ENCODE data around the gene SERTM1.

Gene SERTM1

DNA sequence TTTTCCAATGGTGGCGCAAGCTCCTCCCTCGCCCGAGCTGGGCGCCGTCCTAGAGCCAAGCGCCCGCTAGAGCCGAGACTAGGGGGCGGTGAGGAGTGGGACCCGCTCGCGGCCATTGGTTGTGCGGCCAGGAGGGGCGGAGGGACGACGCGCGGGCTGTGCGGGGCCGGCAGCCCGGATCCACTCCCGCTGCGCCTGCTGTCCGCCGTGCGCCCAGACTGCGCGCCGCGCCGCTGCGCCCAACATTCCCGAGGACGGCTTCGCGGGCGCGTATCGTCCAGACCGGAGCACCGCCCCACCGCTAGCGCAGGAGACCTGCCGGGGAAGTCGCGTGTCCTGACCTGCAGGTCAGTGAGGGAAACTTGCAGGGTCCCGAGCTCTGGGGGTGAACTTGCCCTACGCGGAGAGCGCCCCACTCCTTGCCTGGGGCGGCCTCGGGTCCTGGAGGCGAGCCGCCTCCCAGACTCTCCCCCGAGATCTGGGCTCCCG, at the start of gene SERTM1:
SERTM1 (plus strand) TSS at position 183 of the 489 bp plus-strand sequence. CDS start 21,059 bp downstream, outside the sequence.
- peak; percentile 51 for DNase-seq

DNA sequence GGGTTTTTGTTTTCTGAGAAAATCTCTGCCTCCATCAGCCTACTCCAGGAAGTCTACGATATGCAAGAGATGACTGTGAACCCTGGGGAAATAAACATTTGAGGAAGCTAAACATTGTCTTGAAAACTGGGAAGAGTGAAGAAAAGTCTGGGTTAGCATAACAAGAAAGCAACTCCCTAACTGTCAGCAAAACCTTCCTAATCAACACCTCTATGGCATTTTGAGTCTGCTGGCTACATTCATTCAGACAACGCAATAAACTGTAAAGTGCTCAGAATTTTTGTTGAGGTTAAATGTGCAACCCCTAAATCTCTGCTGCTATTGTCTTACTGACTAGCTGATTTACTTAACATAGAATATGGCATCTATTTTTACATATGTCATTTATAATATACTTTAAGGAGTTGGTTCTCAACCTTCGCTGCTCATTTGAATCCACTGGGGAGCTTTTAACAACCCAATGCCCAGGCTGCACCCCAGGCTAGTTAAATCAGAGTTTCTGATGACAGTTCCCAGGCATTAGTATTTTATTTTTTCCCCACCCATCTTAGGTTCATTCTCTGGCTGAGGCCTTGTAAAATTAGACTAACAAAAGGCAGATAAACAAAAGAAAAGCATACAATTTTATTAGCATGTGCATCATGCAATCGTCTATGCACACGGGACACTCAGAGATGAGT, 45.3 kb upstream of the SERTM1 start:
- DNase-seq: no peak

DNA sequence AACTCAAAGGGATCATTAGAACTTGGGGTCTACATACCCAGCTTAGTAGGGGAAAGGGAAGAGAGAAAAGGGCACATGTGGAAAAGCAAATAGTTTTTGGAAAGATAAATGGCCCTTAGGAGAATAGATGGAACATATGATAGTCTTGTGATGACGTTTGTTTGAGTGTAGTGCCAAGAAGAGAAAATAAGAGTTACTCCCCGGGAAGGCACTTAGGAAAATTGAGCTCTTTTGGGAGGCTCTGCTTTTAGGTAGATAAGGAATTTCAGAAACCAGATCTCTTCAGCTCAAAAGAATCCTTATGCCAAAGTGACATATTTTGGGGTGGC, 44.8 kb upstream of the SERTM1 start:
- DNase-seq: no peak

DNA sequence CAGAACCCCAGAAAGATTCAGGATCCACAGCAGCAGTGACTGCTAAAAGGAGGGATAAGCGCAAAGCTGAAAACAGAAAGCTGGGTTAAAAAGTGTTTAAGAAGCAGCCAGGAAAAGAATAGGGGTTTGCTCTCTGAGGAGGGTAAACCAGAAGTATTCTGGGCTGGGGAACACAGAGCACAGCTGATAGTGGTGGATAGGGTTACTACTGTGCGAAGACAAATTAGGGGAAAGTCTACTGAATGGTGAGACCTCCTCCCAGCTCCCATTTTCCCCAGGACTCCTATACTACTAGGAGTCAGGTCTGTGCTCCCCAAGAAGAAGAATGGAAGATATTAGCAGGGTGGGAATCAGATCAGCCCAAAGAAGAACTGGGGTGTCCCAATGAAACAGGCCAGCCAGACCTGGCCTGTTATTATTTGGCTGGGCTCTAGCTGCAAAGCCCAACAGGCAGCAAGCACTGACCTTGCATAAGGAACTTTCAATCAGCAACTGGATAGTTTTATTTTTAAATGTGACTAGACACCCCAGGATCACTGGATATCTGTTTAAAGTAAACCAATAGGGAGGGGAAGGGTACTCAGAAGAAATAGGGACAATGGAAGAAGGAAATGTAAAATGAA, 43.5 kb upstream of the SERTM1 start:
- DNase-seq: no peak

DNA sequence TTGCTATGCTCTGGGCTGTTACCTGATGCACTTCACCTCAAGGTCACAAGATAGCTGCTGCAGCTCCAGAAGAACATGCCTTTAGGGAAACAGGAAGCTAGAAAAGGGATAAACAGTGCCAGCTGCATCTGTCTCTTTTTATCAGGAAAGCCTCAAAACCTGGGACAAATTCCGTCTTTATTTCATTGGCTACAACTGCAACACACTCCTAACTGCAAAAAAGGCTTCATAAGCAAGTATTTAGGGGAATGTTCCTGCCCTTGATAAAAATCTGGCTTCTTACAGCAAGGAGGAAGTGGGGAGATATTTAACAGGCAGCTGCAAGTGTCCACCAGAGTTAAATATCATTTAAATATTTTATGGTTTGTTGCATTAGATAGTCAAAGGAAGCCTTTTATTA, 34.2 kb upstream of the SERTM1 start:
- no peak for DNase-seq

DNA sequence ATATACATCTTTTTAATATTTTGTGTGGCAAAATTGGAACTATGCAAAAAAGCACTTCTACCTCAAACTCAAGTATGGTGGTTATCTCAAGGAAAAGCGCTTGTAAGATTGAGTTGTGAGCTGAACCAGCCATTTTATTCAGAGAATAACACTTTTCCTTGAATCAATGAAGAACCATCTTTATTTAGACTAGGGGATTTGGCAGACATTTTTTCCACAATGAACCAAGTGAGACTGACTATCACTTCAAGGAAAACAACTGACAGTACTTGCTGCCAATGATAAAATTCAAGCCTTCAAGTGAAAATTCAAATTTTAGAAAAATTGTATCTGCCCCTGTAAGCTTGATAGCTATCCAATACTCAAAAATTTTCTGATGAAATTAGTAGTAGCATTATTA, 23.2 kb upstream of the SERTM1 start:
- no peak for DNase-seq

DNA sequence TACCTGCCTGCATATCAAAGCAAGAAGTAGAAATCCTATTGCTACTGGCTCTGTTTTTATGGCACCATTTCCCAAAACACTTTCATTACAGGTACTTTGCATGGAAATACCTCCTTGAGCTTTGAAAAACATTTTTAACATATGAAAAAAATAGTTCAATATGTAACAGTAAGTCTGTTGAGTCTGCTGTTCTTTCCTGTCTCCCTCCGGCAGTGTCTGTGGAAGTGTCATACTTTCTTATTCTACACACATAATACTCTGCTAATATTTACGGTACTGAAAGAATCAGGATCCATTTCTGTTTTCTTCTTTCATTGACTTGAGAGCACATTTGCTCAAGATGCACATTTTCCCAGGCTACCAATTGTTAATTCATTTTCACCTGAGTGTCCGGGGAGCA, 8.2 kb upstream of the SERTM1 start:
- no peak for DNase-seq

DNA sequence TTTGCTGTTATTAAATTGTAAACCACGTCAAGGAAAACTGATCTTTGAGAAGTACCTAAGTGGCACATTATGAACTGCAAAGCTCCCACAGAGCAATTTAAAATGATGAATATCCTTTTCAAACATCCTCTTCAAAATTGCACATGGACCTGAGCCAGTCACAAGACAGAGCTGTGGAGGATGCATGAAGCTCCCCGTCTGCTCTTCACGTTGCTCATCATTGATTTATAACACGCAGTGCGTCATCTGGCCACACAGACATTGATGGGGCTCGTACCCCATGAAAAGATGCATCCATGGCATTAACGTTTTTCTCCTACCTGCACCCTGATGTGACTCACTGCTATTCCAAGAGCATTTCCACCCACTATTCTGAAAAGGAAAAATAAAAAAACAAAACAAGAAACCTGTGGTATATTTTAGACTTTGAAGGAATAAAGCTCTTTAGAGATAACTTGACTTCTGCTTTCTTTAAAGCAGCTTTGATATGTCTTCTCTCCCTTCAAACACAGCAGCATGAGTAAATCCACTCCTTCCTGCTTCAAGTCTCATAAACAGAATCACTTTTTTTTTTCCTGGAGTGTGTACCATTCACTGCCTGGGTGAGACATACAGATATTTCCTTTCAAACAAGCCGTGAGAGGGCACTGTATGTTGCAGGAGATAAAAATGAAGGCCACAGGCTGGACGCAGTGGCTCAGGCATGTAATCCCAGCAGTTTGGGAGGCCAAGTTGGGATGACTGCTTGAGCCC, 7.2 kb upstream of the SERTM1 start:
- DNase-seq: no peak

DNA sequence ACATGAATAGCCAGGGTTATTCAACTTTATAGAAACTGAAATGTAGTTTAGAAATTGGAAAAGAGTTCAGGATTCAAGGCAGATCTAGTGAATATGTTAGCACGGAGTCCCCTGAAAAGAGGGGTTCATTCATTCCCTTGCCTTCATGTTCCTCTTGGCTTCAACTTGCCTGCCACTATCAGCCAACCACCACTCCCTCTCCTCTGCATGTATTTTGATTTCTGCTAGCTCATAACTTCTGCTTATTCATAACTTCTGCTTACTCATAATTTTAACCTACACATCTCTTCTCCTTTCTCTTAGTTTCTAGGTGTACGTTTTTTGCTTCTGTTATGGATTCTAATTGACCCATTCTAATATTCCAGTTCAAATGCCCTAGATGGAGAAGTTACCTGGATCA, 5.5 kb upstream of the SERTM1 start:
- no peak for DNase-seq

DNA sequence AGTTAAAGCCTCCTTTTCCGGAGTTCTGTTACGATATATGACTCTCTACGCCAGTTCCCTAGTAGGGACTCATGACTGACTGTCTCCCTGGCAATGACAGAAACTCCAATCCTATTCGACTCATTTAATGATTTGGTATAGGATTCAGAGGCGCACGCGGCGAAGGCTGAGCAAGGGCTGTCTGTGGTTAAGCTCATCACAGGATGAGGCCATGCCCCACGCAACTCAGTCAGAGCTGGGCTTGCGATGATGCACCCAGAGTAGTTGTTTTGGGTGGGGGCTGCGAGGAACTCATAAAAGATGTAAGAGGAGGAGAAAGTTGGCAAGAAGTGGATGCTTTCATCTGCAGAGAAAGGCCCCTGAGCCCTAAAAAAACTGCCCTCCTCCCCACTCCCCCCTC, 468 bp upstream of the SERTM1 start:
- DNase-seq: no peak

DNA sequence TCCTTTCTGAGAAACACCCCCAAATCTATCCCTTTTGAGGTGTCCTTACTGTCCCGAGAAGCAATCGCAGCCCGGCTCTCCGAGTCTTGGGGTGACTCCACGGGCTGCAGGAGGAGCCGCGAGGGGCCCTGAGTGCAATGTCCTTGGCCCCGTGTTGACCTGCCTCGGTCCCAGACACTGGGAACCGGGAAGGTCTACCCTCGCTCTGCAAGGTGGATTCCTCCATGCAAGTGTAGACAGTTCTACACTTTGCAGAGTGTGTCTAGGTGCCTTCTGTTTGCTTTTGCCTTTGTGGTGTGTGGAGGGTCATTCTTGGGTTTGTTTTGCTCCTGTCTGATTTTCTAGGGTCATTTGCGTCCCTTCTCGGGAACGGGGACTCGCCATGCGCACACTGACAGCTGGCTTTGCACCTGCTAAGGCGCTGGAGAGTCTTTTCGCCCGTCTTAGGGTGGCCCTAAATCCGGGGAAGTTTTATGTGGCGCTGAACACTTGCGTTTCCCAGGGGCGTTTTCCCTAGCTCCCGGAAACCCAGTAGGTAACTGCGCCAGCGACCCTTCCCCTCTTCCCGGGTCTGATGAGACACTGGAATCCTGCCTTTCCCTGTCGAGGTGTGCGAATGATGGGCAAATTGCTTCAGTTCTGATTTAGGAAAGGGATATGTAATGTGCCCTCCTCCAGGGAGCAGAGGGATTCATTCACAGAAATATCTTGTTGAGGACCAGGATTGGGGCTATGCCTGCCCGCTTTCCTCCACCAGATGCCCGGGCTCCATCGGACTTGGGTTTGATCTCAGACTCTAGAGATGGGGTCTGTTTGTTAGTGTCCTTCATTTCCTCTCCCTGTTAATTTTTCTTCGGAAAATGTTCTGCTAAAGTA, 755 bp downstream of the SERTM1 start:
- DNase-seq: no peak

DNA sequence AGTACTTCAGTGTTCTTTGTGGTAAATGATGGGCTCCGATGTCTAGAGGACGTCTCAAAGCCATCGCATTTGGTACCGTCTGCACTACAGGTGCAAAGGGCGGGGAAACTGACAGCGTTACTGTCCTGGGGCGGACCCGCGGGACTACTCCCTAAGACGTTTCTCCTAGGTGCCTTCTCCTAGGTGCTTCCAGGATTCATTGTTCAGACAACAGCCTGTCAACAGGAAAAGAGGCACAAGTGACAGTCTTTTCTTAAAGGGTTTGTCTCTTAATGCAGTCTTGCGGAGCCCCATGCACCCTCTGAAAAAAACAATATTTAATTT, 1.4 kb downstream of the SERTM1 start:
- no peak for DNase-seq

DNA sequence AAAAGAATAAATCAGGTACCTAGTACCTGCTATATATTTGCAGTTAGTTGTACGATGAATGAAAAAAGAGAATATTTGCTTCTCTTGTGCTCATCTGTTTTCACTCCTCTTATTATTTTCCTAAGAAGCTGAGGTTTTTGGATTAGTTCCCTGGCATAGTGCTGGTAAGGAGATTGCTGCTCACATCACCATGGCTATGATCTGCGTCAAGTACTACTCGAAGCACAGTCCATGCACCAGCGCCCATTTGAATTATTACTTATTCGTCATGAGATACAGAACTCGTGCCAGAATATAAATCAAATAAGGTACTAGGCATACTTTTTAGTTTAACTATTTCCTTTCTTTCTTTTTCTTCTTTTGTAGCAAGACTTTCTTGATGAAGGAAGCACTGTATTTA, 7.1 kb downstream of the SERTM1 start:
- DNase-seq: no peak

DNA sequence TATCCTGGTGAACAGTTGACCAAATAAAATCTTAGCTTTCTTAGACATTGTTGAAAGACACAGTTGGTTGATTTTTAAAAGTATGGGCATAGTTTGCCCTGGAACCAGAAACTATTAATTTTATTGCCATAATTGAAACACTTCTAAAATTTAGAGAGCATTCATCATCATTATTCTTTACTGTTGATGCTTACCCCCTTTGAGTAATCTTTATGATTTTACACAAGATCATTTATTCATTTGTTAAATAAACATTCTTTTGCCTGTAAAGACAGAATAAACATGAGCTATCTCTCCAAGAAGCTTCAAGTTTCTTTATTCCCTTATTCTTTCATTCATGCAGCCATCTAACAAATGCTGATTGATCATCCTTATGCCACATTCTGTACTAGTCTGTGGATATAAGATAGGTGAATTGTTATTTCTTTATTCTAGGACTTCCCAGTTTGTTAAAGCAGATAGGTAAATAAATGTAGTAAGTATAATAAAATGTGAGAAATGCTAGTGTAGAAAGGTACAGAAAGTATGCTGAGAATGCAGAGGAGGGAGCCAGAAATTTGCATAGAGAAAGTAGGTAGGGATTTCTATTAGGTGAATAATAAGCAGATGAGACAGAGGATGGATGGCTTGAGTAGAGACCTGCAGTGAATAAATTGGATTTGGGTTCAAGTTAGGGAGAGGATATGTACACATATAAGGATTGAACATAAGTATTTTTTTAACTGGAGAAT, 8.2 kb downstream of the SERTM1 start:
- DNase-seq: no peak

DNA sequence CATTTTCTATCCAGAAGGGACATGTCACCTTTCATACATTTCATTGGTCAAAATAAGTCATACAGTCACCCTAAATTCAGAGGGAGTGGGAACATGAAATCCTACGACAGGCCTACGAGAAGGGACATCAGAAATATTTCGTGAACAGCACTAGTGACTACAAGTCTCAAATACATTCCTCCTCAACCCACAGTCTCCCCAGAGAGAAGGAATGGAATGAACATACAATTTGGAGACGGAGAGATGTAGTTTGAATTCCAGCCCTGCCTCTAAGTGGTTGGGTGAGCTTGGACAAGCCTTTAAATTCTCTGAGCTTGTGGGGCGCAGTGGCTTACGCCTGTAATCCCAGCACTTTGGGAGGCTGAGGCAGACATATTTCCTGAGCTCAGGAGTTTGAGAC, 9.9 kb downstream of the SERTM1 start:
- no peak for DNase-seq

DNA sequence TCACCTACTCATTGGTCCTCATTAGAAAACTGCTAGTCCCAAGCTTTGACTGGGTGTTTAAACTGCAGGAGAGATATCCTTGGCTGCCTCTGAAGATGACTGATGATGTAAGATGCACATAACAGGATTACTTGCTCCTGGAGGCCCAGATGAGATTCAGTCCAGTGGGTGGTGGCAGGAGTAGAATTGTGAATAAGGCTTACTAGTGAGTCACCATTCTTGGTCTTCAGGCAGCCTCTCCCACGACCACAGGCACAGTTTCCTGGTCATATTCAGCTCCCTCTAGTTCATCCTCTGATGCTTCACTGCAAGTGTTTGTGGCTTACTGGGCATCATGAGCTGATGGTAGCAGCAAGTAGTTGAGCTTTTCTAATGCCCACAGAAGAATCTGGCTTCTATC, 12.1 kb downstream of the SERTM1 start:
- no peak for DNase-seq

DNA sequence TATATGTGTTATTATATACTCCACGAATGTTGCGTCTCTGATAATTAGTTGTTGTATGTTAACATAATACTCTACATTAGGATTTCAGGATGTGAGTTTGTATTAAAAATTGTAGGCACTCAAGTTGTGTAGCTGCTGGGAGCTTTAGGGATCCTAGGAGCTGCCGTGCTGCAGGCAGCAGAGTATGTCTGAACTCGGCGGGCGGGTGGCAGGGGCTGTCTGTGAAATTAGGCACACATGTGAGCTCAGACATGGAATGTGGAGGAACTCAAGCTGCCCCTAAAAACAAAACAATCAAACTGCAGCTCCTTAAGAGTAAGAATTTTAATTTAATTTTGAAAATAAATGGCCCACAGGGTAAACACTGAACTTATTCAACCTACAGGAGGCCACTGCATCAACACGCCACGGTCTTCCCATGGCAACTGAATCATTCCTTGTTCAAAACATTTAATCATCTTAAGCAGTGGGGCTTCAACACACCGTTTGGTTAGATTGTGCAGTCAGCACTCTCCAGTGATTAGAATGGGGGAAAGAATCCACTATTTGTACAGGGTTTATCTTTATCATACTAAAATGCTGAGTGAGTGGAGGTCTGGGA, 22.7 kb downstream of the SERTM1 start:
- no peak for DNase-seq

DNA sequence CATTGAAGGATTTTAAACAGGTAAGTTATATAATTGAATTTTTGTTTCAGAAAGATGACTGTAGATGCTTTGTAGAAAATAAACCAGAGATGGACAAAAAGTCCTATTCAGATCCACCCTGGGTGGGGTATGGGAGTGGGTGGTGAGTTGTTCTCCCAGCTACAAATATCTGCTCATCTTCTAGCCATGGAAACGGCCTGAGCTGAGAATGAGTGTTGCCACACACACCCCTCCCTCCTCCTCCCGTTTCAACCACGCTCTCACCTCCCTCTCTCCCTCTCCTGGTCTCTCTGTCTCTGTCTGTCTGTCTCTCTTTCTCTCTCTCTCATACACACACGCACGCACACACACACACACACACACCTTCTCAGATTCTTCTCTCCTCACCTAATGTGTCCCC, 26.4 kb downstream of the SERTM1 start:
- DNase-seq: no peak

DNA sequence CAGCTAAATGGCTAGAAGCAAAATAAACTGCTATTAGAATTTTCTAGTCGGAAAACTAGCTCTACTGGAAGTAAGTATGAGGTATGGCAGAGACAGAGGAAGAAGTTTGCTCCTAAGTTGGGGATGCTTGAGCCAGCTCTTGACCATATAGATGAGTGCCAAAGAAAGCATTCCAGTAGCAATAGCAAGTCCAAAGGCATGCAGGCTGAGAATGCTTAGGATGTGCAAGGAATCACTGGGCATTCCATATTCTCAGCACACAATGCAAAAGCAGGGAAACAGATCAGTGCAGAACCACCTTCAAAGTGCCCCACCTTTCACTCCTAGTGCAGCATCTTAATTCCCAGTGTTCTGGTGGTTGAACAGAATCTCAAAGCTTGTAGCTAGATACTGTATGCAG, 32.9 kb downstream of the SERTM1 start:
- DNase-seq: no peak

DNA sequence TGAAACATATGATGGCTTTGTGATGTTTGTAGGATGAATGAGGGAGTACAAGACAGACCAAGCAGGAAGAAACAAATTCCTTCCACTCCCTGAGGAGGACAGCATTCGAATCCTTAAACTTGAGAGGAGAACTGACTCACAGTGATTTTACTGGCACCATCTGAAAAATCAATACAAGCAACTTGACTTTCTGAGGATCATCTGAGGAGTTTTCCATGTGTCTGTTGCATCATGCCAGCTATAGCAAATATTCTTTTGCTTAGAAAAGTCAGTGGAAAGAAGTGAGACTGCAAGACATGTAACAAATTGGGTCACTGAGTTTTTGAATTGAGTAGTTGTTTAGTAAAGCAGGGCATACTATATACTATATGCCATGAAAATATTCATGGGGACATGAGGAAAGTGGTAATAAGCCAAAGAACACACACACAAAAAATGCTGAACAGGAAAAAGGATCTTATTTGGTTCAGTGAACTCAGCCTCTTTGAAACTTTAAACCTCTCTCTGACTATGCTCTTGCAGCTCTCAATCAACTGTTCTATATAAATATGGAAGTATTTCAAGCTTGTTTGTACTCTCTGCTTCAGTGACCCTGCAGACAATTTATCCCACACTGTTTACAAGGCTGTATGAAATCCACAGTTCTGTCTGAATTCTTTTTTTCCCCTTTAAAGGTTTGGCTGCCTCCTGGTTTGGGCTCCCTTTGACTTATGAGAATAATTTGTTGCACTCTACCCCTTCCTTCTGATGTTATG, 35.5 kb downstream of the SERTM1 start:
- DNase-seq: no peak

DNA sequence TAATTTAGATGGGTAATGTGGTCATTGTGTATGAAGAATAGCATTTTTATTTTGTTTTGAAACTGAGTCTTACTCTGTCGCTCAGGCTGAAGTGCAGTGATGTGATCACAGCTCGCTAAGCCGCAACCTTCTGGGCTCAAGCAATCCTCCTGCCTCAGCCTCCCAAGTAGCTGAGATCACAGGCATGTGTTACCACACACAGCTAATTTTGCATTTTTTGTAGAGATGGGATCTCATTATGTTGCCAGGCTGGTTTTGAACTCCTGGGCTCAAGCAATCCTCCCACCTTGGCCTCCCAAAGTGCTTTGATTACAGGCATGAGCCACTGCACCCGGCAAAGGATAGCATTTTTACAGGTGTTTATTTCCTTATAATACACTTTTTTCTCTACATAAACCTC, 36.6 kb downstream of the SERTM1 start:
- no peak for DNase-seq

DNA sequence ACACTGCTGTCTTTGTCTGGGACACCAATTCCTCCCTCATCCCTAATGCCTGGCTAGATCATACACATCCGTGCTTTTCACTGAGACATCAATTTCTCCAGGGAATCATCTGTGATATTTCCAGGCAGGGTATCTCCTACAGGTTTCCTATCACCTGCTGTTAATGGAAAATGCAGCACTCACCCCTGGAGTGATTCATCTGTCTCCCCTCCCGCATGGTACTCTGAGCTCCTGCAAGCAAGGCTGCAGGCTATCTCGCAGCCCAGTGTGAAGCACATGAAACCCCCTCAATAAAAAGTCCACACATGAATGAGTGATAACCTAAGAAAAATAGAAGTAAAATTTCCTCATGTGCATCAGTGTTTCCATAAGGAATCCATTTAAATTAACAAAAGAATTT, 38.5 kb downstream of the SERTM1 start:
- no peak for DNase-seq

Measured in NCI-H774 (cell line).